G401.6 (cell line): ENCODE measurements around the gene ZFHX3.

Source experiments
- FAIRE-seq: peaks from 2 replicates; lab custom pipeline; 2012; peaks lifted over from hg19 to GRCh38; lab: Jason Lieb, UNC

The ZFHX3 gene

GRCh38 chr16:73037845-73038570, 9.9 kb downstream of the ZFHX3 start:
- FAIRE-seq: no peak

DNA sequence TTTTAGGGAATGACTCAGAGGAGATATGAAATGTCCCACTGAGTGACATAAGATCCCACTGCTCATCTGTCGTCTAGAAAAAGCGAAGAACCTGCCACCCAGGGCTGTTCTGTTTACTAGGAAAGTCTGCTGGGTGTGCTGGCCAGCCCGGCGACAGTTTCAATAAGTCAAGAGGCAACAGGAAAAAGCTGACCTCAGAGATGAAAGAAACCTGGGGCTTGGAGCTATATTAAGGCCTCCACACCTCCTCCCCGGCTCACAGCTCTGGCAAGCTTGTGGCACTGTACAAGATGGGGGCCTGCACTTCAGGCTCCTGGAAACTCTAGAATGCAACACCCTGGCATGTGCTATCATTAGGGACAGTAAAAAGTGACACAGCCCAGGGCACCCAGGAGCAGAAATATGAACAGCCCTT, 10.6 kb downstream of the ZFHX3 start:
- FAIRE-seq: no peak

- no peak for FAIRE-seq
Observed at GRCh38 chr16:73036074-73036826, 11.7 kb downstream of the ZFHX3 start.

- FAIRE-seq: no peak
Observed at GRCh38 chr16:73034374-73034773, 13.6 kb downstream of the ZFHX3 start.

GRCh38 chr16:73033271-73033998, 14.5 kb downstream of the ZFHX3 start:
- FAIRE-seq: no peak

DNA sequence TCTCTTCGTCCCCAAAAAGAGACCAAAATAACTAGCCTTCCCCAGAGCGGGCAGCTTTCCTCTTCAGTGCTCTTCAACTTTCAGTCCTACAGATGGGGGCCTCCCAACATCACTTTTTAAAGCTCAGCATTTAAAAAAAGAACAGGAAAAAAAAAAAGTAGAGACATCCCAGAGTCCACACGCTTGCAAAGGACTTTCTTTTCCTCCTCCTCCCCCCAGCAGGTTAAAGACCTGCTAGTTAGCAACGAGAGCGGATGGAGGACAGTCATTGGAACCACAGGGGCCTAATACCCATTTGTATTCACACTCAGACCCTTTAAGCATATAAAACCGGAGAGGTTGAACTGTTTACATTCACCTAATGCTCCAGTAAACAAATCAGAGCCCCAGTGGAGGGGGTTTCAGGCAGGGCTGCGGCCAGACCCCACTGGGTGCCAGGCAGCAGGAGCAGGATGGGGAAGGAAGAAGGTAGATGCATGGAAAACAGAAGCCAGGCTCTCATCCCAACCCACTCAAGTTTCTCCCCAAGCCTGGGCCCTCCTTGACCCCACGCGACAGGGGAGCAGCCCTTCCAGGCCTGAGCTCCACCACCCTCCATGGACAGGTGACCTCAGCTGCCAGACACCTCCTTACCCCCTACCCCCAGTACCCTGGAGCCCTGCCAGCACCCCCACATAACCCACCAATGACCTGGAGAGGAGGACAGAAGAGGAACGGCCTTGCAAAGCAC, 15.2 kb downstream of the ZFHX3 start:
- FAIRE-seq: no peak

- FAIRE-seq: no peak
Observed at GRCh38 chr16:73031984-73032383, 15.9 kb downstream of the ZFHX3 start.

- no peak for FAIRE-seq
Observed at GRCh38 chr16:73031155-73031866, 16.6 kb downstream of the ZFHX3 start.

GRCh38 chr16:73028721-73029361, 19.1 kb downstream of the ZFHX3 start:
- no peak for FAIRE-seq

DNA sequence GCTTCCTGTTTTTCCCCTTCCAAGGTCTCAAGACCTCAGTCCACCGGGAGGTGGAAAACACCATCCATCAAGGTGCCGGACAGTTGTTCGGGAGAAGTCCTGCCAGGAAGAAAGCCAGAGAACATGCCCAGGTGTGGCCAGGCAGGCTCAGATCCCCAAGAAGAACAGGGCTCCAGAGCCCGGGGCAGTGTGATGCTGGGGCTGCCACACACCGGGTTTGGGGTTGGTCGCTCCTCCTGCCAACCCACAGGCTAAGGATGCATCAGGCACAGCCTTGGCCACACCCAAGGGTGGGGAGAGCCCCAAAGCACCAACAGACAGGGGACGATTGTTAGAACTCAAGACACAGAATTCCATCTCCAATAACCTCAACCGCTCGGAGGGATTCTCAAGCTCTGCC, 19.7 kb downstream of the ZFHX3 start:
- FAIRE-seq: no peak

GRCh38 chr16:73027685-73028111, 20.2 kb downstream of the ZFHX3 start:
- no peak for FAIRE-seq

DNA sequence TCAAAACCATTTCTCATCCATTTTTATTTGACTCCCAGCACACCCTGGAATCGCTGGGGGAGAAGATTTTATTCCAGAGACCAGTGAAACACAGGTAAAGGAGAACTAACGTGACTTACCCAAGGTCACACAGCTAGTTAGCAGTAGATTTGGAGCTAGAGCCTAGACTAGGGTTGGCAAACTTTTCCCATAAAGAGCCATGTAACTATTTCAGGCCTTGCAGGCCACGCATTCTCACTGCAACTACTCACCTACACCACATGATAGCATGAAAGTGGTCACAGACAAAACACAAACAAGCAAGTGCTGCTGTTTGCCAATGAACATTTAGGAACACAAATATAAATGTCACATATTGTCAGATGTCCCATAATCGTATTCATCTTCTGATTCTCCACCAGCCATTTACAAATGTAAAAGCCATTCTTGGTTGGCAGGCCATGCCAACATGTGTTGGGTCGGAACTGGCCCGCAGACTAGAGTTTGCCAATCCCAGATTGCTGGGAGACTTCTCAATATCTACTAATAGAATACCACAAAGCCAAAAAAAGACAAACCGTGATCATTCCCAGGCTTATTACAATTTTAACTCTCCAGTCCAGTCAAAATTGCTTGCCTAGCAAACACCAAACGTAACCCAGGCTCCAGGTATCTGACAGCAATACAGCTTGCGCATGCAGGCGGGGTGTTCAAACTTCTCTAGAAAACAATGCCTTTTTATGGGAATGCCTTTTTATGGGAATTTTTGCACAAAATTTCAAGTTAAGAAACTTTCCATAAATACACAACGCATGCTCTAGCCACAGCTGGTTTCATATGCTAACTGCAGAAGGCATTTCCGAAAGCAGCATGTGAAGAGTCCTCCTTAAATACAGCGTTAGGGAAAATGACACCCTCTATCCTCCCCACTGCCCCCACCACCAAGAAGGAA, 20.9 kb downstream of the ZFHX3 start:
- FAIRE-seq: no peak

DNA sequence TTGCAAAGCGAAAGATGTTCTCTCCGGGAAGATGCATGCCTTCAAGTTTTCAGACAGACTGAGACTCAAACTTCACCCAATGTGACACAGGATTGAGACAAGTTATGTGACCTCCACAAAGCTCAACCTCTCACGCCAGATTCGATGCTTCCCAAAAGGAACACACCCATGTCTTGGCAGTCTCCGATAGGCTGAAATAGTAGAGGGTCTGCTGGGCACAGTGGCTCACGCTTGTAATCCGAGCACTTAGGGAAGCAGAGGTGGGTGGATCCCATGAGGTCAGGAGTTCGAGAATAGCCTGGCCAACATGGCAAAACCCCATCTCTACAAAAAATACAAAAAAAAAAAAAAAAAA, 22.1 kb downstream of the ZFHX3 start:
- no peak for FAIRE-seq

DNA sequence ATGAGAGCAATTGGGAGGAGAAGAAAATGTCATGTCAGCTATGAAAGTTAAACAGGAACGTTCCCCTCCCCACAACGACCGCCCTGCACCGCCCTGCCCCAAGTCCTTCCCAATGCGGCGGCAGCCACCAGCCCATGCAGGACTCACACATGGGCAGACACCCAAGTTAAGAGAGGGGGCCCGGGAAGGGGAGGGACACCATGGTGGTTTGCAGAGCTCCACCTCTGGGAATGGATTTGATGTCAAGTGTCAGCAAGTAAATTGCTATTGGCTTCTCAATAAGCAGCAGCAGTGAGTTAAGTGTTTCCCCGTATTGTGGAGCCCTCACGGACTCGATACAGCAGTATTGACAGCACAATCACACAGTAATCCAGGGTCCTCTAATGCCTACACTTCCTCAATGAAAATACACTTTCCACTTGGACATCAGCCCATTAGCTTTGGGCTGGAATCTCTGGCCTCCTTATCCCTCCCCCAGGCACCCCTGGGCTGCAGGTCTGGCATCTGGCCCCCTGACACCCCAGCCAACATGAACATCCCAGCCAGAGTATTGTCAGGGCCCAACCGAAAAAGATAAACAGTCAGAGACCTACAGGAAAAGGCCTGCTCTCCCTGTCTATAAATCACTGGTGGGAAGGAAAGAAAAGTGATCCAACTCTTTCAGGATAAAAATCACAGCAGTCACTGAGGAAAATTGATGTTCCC, 22.6 kb downstream of the ZFHX3 start:
- FAIRE-seq: no peak

- FAIRE-seq: no peak
Observed at GRCh38 chr16:73024571-73025105, 23.3 kb downstream of the ZFHX3 start.

DNA sequence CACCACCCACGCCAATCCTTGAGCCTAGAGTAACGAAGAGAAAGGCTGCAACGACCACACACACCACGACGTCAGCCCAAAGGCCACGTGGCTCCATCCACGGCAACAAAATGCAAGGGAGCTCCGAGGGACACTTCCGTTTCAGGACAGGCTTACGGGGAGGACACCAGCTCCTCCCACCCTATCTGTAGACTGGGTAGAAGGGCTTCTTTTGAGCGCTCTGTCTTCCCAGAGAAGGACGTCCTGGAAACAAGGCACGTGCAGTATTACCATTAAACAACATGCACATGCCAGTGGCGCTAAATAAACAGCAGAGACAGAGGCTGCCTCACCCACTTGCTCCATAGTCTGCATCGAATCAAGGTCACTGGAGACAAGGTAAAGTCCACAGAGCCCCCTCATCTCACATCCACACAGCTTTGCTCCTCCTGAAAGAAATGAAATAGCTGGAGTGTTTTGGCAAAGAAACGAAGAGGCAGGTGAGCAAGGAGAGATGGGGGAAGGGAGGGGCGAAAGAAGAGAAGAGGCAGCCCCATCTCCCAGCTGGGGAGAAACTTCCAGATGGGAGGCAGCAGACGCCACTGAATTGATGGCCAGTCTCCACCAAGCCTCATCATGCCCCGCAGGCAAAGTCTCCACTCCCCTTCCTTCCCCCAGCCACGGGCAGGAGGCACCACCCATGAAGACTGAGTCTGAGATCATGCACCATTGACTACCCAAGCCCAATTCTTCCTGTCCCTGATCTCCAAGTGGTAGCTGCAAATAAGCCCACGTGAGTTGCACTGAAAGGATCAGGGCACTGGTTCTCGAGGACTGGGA, 24.0 kb downstream of the ZFHX3 start:
- no peak for FAIRE-seq

GRCh38 chr16:73023320-73023719, 24.6 kb downstream of the ZFHX3 start:
- FAIRE-seq: no peak

- FAIRE-seq: no peak
Observed at GRCh38 chr16:73022534-73022933, 25.4 kb downstream of the ZFHX3 start.
